Gastrocnemius medialis (tissue), 4 donors: ENCODE measurements around the gene ZNRF3. TPM values are rescaled to one million over a fixed set of nuclear protein-coding genes. Genes with fewer than 3 reads are reported as not detected.
"Not testable (repeated sequence)": the region's sequence is repeated elsewhere in the genome, so short reads cannot be mapped to it uniquely, and the experiment has no call there.

Source experiments
- ATAC-seq, 2 donors: fragments of 150-250 bp; one replicate each; pipeline ENCODE4 v1.9.1; 2016
- DNase-seq, 2 donors: peaks; one replicate each; pipeline ENCODE4 v3.0.0-alpha.2; 2019
- H3K27ac ChIP-seq, 4 donors: fragments of 200-600 bp; sonication (generic); 1 replicate in 1 of 4; 2 replicates in 3 of 4; pipeline ENCODE4 v1.5.1; 2016 to 2018; ENCODE audit warnings: mild to moderate bottlenecking in 2 of 4, moderate library complexity in 1 of 4
- H3K27me3 ChIP-seq, 3 donors: fragments of 200-600 bp; sonication (generic) in 2 of 3; 1 replicate in 1 of 3; 2 replicates in 2 of 3; pipeline versions ENCODE4 v1.5.1 to v1.6.0; 2016 to 2019; ENCODE audit warnings: mild to moderate bottlenecking in 1 of 3, moderate library complexity in 1 of 3
- H3K36me3 ChIP-seq, 2 donors: fragments of 200-600 bp; sonication (generic) in 1 of 2; one replicate each; pipeline ENCODE4 v1.5.1; 2017 to 2018
- H3K4me1 ChIP-seq, 2 donors: fragments of 200-600 bp; sonication (generic) in 1 of 2; one replicate each; pipeline ENCODE4 v1.5.1; 2016 to 2017; ENCODE audit warnings: mild to moderate bottlenecking in 2 of 2
- H3K4me3 ChIP-seq, 4 donors: fragments of 200-600 bp; sonication (generic) in 3 of 4; 1 replicate in 1 of 4; 2 replicates in 3 of 4; pipeline ENCODE4 v1.5.1; 2016 to 2019; ENCODE audit warnings: mild to moderate bottlenecking in 2 of 4
- H3K9me3 ChIP-seq, 3 donors: fragments of 200-600 bp; sonication (generic) in 2 of 3; 1 replicate in 1 of 3; 2 replicates in 2 of 3; pipeline ENCODE4 v1.5.1; 2016 to 2019
- POLR2A ChIP-seq, 2 donors: fragments of 450-650 bp; IDR thresholded peaks; one replicate each; pipeline ENCODE4 v1.6.1; 2017; ENCODE audit warnings: antibody characterized with exemption in 2 of 2, mild to moderate bottlenecking in 2 of 2, moderate library complexity in 2 of 2
- in situ Hi-C, 4 donors: fragments of 200-750 bp; cut with MboI; loops; one replicate each; pipeline versions ENCODE4 v1.15.0 to v1.8.0; 2017; ENCODE audit warnings: low sequenced_read_pairs in 4 of 4
- intact Hi-C: fragments of 100-400 bp; cut with DNase I; formaldehyde crosslinking; loops from one replicate; pipeline ENCODE4 v1.15.1; 2023; ENCODE audit warnings: low total_unique reads
- total RNA-seq, 4 donors: library from RNA; depleted of rRNA; stranded (reverse); fragments of >200 nt; gene quantifications; one replicate each; pipeline versions ENCODE4 v1.1.0 to v1.2.3, GENCODE V29; 2016
- TF ChIP-seq, protein P1 (sequence below), 5 experiments: fragments of 450-650 bp in 3 of 5; fragments of 200-600 bp in 2 of 5; sonication (generic) in 2 of 5; IDR thresholded peaks in 4 of 5; conservative IDR thresholded peaks in 1 of 5; 1 replicate in 4 of 5; 2 replicates in 1 of 5; pipeline ENCODE4 v1.5.1; 2016 to 2019; ENCODE audit warnings: antibody characterized with exemption in 5 of 5, mild to moderate bottlenecking in 3 of 5, moderate library complexity in 3 of 5

Gene ZNRF3
- total RNA-seq, 4 donors from 2014 or later = 7.8 to 19.1 (median 11.1) TPM

DNA sequence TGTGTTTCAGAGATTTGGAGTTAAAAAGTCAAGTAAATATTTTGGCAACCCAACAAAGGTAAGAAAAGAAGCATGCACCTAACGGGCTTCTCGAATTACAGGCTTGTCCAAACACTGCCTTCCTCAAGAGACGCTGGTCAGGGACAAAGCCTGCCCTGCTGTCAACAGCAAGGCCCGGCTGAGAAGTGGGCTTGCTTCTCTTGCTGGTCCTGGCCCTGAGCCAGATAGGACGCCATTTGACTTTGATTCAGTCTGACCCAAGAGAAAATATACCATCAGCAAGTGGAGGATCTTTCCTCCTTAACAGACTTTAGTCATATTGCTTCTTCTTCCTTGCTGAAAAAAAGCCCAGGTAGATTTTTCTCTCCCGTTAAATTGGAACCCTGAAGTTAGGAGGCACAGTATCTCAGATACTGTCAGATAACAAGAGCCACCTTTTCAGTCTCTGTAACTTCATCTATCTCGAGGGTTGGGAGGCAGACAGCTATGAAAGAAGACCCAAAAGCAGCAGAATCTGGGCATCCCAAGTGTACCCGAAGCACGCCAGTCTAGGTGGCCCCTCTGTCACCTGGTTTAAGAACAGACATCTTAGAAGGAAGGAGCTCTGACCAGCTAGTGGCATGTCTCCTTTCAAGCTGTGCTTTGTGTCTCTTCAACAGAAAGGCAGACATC, 120.7 kb downstream of the ZNRF3 start:
- in situ Hi-C loops (no loop called here), intact Hi-C loops (loop anchor here (1.0 kb wide), 1 partner anchor 25 kb away; no protein-coding TSS in a partner anchor)
- DNase-seq (peak; percentile 16 to 36), ATAC-seq (peak; percentile 55 to 73)
- no peaks in the 10 kb centered on the region for H3K27me3 ChIP-seq
- TF ChIP-seq, protein P1, sequence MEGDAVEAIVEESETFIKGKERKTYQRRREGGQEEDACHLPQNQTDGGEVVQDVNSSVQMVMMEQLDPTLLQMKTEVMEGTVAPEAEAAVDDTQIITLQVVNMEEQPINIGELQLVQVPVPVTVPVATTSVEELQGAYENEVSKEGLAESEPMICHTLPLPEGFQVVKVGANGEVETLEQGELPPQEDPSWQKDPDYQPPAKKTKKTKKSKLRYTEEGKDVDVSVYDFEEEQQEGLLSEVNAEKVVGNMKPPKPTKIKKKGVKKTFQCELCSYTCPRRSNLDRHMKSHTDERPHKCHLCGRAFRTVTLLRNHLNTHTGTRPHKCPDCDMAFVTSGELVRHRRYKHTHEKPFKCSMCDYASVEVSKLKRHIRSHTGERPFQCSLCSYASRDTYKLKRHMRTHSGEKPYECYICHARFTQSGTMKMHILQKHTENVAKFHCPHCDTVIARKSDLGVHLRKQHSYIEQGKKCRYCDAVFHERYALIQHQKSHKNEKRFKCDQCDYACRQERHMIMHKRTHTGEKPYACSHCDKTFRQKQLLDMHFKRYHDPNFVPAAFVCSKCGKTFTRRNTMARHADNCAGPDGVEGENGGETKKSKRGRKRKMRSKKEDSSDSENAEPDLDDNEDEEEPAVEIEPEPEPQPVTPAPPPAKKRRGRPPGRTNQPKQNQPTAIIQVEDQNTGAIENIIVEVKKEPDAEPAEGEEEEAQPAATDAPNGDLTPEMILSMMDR (IDR thresholded peaks at IDR 0.05 in 4 of 5, conservative IDR thresholded peaks at IDR 0.05 in 1 of 5) = no peak
- no peak for TF ChIP-seq POLR2A (IDR thresholded peaks at IDR 0.05)
- no peak overlapping the region for H3K4me3 ChIP-seq
- H3K4me1 ChIP-seq = peaks cover 38 to 49% of the 10 kb centered on the region in 2 donors
- H3K36me3 ChIP-seq = no peaks in the 10 kb centered on the region
- peak overlapping the region; percentile 71 to 79 (median 72) for H3K27ac ChIP-seq
- H3K9me3 ChIP-seq = no peaks in the 10 kb centered on the region

DNA sequence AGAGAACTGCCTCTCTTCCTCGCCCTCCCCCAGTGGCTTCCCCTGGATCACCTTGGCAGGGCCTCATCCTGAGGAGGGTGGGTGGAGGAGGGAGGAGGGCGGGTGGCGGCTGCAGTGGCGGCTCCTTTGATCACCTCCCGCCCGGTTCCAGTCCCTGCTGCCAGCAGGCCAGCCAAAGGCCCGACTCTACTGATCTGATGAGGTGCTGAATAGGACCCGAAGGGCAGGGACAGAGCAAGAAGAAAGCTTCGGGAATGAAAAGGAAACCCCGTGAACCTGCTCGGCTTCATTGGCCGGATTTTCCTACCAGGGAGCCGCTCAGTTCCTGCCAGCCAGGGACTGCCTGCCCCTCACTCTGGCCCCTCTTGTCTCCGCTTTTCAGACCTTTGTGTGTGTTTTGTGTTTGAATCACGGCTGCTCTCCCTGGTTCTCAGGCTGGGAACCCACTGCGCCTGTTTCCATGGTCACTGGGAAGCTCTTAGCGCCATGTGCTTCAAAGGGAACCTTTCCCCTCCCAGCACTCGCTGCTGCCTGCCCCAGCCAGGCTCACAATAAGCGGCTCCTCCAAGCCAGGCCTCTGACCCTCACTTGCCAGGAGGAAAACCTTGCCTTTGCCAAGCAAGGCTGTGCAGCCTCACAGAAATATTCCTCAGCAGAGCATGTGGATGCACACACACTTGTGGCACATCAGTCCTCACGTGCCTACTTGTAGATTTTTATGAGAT, 121.4 kb downstream of the ZNRF3 start:
- H3K4me1 ChIP-seq = peaks cover 39 to 53% of the 10 kb centered on the region in 2 donors
- H3K9me3 ChIP-seq = no peaks in the 10 kb centered on the region
- TF ChIP-seq, protein P1 (IDR thresholded peaks at IDR 0.05 in 4 of 5, conservative IDR thresholded peaks at IDR 0.05 in 1 of 5) = no peak
- no peak for TF ChIP-seq POLR2A (IDR thresholded peaks at IDR 0.05)
- intact Hi-C loops = loop anchor here (1.0 kb wide), 1 partner anchor 26 kb away; no protein-coding TSS in a partner anchor
- peak; percentile 56 to 66 for ATAC-seq
- peak; percentile 14 to 36 for DNase-seq
- peak overlapping the region in 3 of 4 donors; percentile 10 to 18 (median 10) for H3K4me3 ChIP-seq
- no peaks in the 10 kb centered on the region for H3K36me3 ChIP-seq
- peak overlapping the region; percentile 71 to 79 (median 72) for H3K27ac ChIP-seq
- no peaks in the 10 kb centered on the region for H3K27me3 ChIP-seq
- in situ Hi-C loops = no loop called here

DNA sequence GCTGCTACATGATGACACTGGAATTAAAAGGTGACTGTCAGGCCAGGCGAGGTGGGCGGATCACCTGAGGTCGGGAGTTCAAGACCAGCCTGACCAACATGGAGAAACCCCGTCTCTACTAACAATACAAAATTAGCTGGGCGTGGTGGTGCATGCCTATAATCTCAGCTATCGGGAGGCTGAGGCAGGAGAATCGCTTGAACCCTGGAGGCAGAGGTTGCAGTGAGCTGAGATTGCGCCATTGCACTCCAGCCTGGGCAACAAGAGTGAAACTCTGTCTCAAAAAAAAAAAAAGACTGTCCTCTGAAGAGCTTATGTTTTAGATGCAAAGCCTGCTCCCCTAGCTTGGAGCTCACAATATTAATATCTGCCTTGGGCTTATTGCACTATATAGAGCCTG, 122.4 kb downstream of the ZNRF3 start:
- H3K27ac ChIP-seq, H3K4me3 ChIP-seq, DNase-seq, H3K9me3 ChIP-seq, H3K36me3 ChIP-seq, intact Hi-C loops, ATAC-seq, H3K27me3 ChIP-seq, in situ Hi-C loops: not testable (repeated sequence)
- peaks cover 39 to 53% of the 10 kb centered on the region in 2 donors for H3K4me1 ChIP-seq

DNA sequence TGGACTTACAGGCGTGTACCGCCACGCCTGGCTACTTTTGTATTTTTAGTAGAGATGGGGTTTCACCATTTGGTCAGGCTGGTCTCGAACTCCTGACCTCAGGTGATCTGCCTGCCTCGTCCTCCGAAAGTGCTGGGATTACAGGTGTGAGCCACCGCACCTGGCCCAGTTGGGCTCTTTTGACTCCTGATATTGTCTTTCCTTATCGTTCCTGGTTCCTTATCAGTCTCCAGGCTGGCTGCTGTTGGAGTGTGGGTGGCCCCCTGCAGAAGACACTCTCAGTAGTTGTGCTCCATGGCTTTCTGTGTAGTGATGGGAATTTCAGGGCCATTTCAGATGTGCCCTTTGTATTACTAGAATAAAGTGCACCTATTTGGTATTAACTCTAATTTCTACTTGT, 123.0 kb downstream of the ZNRF3 start:
- intact Hi-C loops (no loop called here), in situ Hi-C loops (no loop called here)
- no peak for DNase-seq
- Histone ChIP-seq H3K36me3 (no peaks in the 10 kb centered on the region), H3K9me3 (no peaks in the 10 kb centered on the region), H3K27me3 (no peaks in the 10 kb centered on the region), H3K27ac (no peak overlapping the region), H3K4me3 (no peak overlapping the region), H3K4me1 (peaks cover 43 to 55% of the 10 kb centered on the region in 2 donors)
- TF ChIP-seq POLR2A (IDR thresholded peaks at IDR 0.05) = no peak
- TF ChIP-seq, protein P1 (IDR thresholded peaks at IDR 0.05 in 4 of 5, conservative IDR thresholded peaks at IDR 0.05 in 1 of 5) = no peak
- no peak for ATAC-seq

DNA sequence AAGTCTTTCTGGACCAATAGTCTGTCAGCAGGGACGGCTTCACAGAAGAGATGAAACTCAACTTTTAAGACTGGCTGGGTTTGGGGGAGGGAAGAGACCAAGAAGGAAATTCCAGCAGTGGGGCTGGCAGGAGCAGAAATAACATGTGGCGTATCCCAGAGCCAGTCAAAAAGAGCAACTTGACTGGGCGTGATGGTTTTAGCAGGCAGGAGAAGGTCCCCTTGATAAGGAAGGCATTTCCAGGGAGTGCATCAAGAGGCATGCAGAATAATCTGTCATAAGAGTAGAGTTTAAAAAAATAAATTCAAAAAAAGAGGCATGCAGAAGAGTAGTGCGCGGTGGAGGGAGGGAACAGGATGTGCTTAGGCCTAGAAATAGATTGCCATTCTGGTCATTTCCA, 125.8 kb downstream of the ZNRF3 start:
- no peak overlapping the region for H3K27ac ChIP-seq
- no peak for ATAC-seq
- H3K9me3 ChIP-seq = no peaks in the 10 kb centered on the region
- H3K4me1 ChIP-seq = peaks cover 40 to 55% of the 10 kb centered on the region in 2 donors
- TF ChIP-seq, protein P1 (IDR thresholded peaks at IDR 0.05 in 4 of 5, conservative IDR thresholded peaks at IDR 0.05 in 1 of 5) = no peak
- TF ChIP-seq POLR2A (IDR thresholded peaks at IDR 0.05) = no peak
- H3K27me3 ChIP-seq = no peaks in the 10 kb centered on the region
- H3K36me3 ChIP-seq = no peaks in the 10 kb centered on the region
- intact Hi-C loops = no loop called here
- H3K4me3 ChIP-seq = no peak overlapping the region
- DNase-seq = no peak
- in situ Hi-C loops = no loop called here
